Left lung (tissue), 10 donors: ENCODE measurements around the gene AS3MT. TPM values are rescaled to one million over a fixed set of nuclear protein-coding genes. Genes with fewer than 3 reads are reported as not detected.
A peak's percentile ranks its signal among the peaks of the same experiment; 100 is the strongest.

ENCODE experiments used
- ATAC-seq: fragments of 200-7000 bp; cut with Tn5 transposase; one replicate; pipeline ENCODE4 v1.9.1; 2020; ENCODE audit warnings: moderate library complexity
- DNase-seq, 4 donors: peaks; one replicate each; pipeline ENCODE4 v3.0.0-alpha.2; 2013 to 2020
- H3K27ac ChIP-seq, 2 donors: fragments of 200-600 bp; sonication (generic) in 1 of 2; one replicate each; pipeline versions ENCODE4 v1.5.0 to v1.8.0; 2020 to 2021
- H3K27me3 ChIP-seq, 2 donors: fragments of 200-600 bp; sonication (generic) in 1 of 2; one replicate each; pipeline versions ENCODE4 v1.5.0 to v1.8.0; 2020 to 2021
- H3K36me3 ChIP-seq, 2 donors: fragments of 200-600 bp; sonication (generic) in 1 of 2; one replicate each; pipeline versions ENCODE4 v1.5.0 to v1.8.0; 2020 to 2021
- H3K4me1 ChIP-seq, 2 donors: fragments of 200-600 bp; one replicate each; pipeline ENCODE4 v1.8.0; 2021
- H3K4me3 ChIP-seq, 2 donors: fragments of 200-600 bp; sonication (generic) in 1 of 2; one replicate each; pipeline versions ENCODE4 v1.5.0 to v1.8.0; 2020 to 2021; ENCODE audit warnings: mild to moderate bottlenecking in 1 of 2
- H3K9me3 ChIP-seq, 2 donors: fragments of 200-600 bp; sonication (generic) in 1 of 2; one replicate each; pipeline versions ENCODE4 v1.5.0 to v1.8.0; 2020 to 2021
- CTCF ChIP-seq, 2 donors: fragments of 200-600 bp; sonication (generic) in 1 of 2; IDR thresholded peaks; one replicate each; pipeline versions ENCODE4 v1.5.0 to v1.8.0; 2021; ENCODE audit warnings: antibody characterized with exemption in 2 of 2
- intact Hi-C, 2 donors: fragments of 100-400 bp; cut with DNase I; formaldehyde crosslinking; loops; one replicate each; pipeline versions ENCODE4 v1.11.2 to v1.14.2; 2022
- polyA plus RNA-seq, 6 donors: library from polyadenylated mRNA; unstranded; fragments of 120-200 nt; gene quantifications; one replicate each; pipeline ENCODE4 v1.2.1, GENCODE V29; 2013; ENCODE audit not compliant: insufficient read length in 6 of 6
- total RNA-seq, 2 donors: library from RNA; stranded (reverse); fragmentation: NEBNext Ultra II Directional; extraction: Animal tissue kit (Norgen Biotek cat#: 25700); gene quantifications; one replicate each; pipeline ENCODE4 v1.2.1, GENCODE V29; 2021
- donor health status: DM: no; HTN: yes; CAD: no.
- donor health status: DM: no; HTN: no; CAD: no.

The AS3MT gene
- total and polyA plus RNA-seq, 8 donors = 1.5 to 18.9 (median 14.9) TPM

DNA sequence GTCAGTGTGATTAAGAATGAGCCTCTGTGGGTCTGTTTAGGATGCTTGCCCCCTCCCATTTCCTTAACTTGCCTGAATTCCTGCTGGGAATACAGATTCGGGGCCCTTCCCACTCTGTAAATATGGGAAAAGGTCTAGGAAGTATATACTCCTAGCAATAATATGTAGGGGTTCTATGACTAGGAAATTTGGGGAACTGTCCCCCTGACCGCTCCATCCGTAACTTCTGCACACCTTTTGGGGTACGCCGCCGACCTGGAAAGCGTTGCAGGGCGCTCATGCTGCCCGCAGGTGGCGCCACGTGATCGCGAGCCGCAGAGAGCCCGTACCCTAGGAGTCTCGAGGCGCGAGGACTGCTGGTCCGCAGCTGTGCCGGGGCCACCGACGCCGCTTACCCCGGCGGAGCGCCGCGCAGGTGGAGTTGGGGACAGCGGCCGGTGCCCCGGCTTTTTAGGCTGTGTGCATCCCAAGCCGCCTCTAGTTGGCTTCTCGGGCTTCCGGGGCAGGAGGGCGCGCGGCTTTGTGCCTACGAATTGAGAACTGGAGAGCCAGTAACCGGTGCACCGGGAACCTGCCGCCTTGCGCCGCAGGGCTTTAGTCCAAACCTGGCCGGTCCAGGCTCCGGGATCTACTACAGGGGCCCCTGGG, 48.2 kb downstream of the AS3MT start:
- peak; percentile 86 for ATAC-seq
- peak in 3 of 4 donors; percentile 84 to 96 (median 86) for DNase-seq
- intact Hi-C loops = loop anchor here in 1 of 2 donors (5.0 kb wide), 1 partner anchor 150 kb away; no protein-coding TSS in a partner anchor
- Histone ChIP-seq H3K27ac (peak overlapping the region; percentile 77 to 87), H3K4me1 (peaks cover 30 to 43% of the 10 kb centered on the region in 2 donors), H3K27me3 (peaks cover 0 to 19% of the 10 kb centered on the region in 2 donors), H3K36me3 (no peaks in the 10 kb centered on the region), H3K4me3 (peak overlapping the region; percentile 85 to 94), H3K9me3 (no peaks in the 10 kb centered on the region)
- TF ChIP-seq CTCF (IDR thresholded peaks at IDR 0.05) = peak; percentile 95 to 97

- Histone ChIP-seq H3K27ac (peak within 1 kb of the TSS; percentile 86 to 87), H3K9me3 (no peaks in the 10 kb centered on the region), H3K27me3 (peaks cover 0 to 19% of the 10 kb centered on the region in 2 donors), H3K36me3 (no peaks in the 10 kb centered on the region), H3K4me3 (peak within 1 kb of the TSS; percentile 85 to 94), H3K4me1 (peaks cover 30 to 43% of the 10 kb centered on the region in 2 donors)
- intact Hi-C loops = loop anchor here in 1 of 2 donors (5.0 kb wide), 1 partner anchor 149 kb away; no protein-coding TSS in a partner anchor
- ATAC-seq = peak; percentile 97
- peak; percentile 99 to 100 (median 100) for DNase-seq
- TF ChIP-seq CTCF (IDR thresholded peaks at IDR 0.05) = no peak
These were observed 48.9 kb downstream of the AS3MT start, which contains the start of gene CNNM2 for GRCh38 chr10:102917962-102918816. CNNM2 (plus strand) TSS chr10:102918294; CDS start chr10:102918481, 187 bp downstream.

DNA sequence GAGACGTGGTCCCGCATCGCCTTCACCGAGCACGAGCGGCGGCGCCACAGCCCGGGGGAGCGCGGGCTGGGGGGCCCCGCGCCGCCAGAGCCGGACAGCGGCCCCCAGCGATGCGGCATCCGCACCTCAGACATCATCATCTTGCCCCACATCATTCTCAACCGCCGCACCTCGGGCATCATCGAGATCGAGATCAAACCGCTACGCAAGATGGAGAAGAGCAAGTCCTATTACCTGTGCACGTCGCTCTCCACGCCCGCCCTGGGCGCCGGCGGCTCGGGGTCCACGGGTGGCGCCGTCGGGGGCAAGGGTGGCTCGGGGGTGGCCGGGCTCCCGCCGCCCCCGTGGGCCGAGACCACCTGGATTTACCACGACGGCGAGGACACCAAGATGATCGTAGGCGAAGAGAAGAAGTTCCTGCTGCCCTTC, 49.6 kb downstream of the AS3MT start:
- H3K27me3 ChIP-seq = peaks cover 0 to 19% of the 10 kb centered on the region in 2 donors
- no peaks in the 10 kb centered on the region for H3K9me3 ChIP-seq
- no peak for TF ChIP-seq CTCF (IDR thresholded peaks at IDR 0.05)
- no peaks in the 10 kb centered on the region for H3K36me3 ChIP-seq
- intact Hi-C loops = loop anchor here in 1 of 2 donors (5.0 kb wide), 1 partner anchor 148 kb away; no protein-coding TSS in a partner anchor
- peaks cover 30 to 43% of the 10 kb centered on the region in 2 donors for H3K4me1 ChIP-seq
- peak in 2 of 4 donors; percentile 34 to 82 for DNase-seq
- no peak for ATAC-seq
- H3K27ac ChIP-seq = peak overlapping the region; percentile 86 to 87
- H3K4me3 ChIP-seq = peak overlapping the region; percentile 85 to 94

GRCh38 chr10:102919246-102919959, 50.1 kb downstream of the AS3MT start:
- DNase-seq = peak in 2 of 4 donors; percentile 41 to 79
- peaks cover 0 to 19% of the 10 kb centered on the region in 2 donors for H3K27me3 ChIP-seq
- H3K27ac ChIP-seq = no peak overlapping the region
- no peaks in the 10 kb centered on the region for H3K36me3 ChIP-seq
- intact Hi-C loops = loop anchor here in 1 of 2 donors (5.0 kb wide), 1 partner anchor 148 kb away; no protein-coding TSS in a partner anchor
- TF ChIP-seq CTCF (IDR thresholded peaks at IDR 0.05) = no peak
- peak overlapping the region; percentile 85 to 94 for H3K4me3 ChIP-seq
- no peak for ATAC-seq
- peaks cover 30 to 43% of the 10 kb centered on the region in 2 donors for H3K4me1 ChIP-seq
- H3K9me3 ChIP-seq = no peaks in the 10 kb centered on the region
